ENCODE results near the gene FNBP1.

DNA sequence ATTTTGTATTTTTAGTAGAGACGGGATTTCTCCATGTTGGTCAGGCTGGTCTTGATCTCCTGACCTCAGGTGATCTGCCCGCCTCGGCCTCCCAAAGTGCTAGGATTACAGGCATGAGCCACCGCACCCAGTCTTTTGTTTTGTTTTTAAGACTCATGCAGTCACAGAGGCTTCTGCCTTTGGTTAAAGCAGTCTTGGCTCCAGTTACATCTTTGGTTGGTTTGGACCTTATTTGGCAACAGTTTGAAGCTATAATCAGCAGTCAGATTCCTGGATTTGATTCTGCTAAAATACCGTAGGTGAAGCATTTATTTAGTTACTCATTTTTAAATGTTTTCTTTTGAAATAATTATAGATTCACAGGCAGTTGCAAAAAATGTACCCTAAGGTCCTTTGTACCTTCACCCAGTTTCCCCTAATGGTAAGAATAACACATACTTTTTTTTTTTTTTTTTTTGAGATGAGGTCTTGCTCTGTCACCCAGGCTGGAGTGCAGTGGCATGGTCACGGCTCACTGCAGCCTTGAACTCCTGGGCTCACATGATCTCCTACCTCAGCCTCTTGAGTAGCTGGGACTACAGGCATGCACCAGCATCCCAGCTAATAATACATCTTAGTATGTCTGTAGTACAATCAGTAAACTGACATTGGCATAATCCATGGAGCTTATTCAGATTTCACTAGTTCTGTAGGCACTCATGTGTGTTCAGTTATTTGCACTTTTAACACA is 192.0 kb downstream of the FNBP1 start:
- TF ChIP-seq, protein P1, sequence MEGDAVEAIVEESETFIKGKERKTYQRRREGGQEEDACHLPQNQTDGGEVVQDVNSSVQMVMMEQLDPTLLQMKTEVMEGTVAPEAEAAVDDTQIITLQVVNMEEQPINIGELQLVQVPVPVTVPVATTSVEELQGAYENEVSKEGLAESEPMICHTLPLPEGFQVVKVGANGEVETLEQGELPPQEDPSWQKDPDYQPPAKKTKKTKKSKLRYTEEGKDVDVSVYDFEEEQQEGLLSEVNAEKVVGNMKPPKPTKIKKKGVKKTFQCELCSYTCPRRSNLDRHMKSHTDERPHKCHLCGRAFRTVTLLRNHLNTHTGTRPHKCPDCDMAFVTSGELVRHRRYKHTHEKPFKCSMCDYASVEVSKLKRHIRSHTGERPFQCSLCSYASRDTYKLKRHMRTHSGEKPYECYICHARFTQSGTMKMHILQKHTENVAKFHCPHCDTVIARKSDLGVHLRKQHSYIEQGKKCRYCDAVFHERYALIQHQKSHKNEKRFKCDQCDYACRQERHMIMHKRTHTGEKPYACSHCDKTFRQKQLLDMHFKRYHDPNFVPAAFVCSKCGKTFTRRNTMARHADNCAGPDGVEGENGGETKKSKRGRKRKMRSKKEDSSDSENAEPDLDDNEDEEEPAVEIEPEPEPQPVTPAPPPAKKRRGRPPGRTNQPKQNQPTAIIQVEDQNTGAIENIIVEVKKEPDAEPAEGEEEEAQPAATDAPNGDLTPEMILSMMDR (IDR thresholded peaks at IDR 0.05): no peak
- no peak for TF ChIP-seq POLR2A (IDR thresholded peaks at IDR 0.05)

Data from lower leg skin (tissue), 3 donors.